Endothelial cell of umbilical vein (primary cell): ENCODE data around the gene LIMCH1. TPM values are rescaled to one million over a fixed set of nuclear protein-coding genes. Genes with fewer than 3 reads are reported as not detected.

ENCODE experiments used
- BruUV-seq: library from RNA; stranded (reverse); fragments of 400-500 nt; replicated peaks from 2 replicates; lab custom pipeline; 2021; lab: Mats Ljungman, UMichigan
- CTCF ChIA-PET: fragments of 300-600, 350-600 bp; sonication (Branson Sonifier 250); formaldehyde crosslinking; loops from one replicate; lab custom pipeline; 2021; ENCODE audit warnings: antibody characterized with exemption, inconsistent platforms; lab: Charles Lee
- POLR2A ChIA-PET: fragments of 300-600, 350-600 bp; sonication (Branson Sonifier 250); formaldehyde crosslinking; loops from one replicate; lab custom pipeline; 2021; ENCODE audit warnings: antibody characterized with exemption, inconsistent platforms; lab: Charles Lee
- DNase-seq: peaks from one replicate; pipeline ENCODE4 v3.0.0-alpha.2; 2011; ENCODE audit warnings: low read depth, low spot score
- FAIRE-seq: peaks from 2 replicates; lab custom pipeline; 2011; peaks lifted over from hg19 to GRCh38; lab: Jason Lieb, UNC
- H2AFZ ChIP-seq: 2 replicates; pipeline ENCODE4 v1.6.0; 2012; ENCODE audit warnings: low read depth, low read length, control low read depth, inconsistent platforms
- H3K27ac ChIP-seq: 2 replicates; pipeline ENCODE4 v1.5.1; 2011; ENCODE audit warnings: low read depth, mild to moderate bottlenecking, control low read depth, low read length, moderate library complexity; ENCODE audit not compliant: insufficient read depth
- H3K27me3 ChIP-seq, 2 experiments: 2 replicates each; pipeline versions ENCODE4 v1.6.0 to v1.6.1; 2011; ENCODE audit warnings: low read length in 2 of 2, mixed read lengths in 1 of 2; ENCODE audit not compliant: control insufficient read depth in 2 of 2, insufficient read depth in 2 of 2
- H3K36me3 ChIP-seq, 2 experiments: 2 replicates in 1 of 2; 3 replicates in 1 of 2; pipeline ENCODE4 v1.5.1; 2011; ENCODE audit warnings: low read length in 2 of 2, mild to moderate bottlenecking in 1 of 2, moderate library complexity in 1 of 2; ENCODE audit not compliant: control insufficient read depth in 2 of 2, insufficient read depth in 2 of 2; ENCODE audit errors: extremely low read depth in 1 of 2
- H3K4me1 ChIP-seq: 3 replicates; pipeline ENCODE4 v1.5.1; 2011; ENCODE audit warnings: mild to moderate bottlenecking, low read length; ENCODE audit not compliant: control insufficient read depth, insufficient read depth; ENCODE audit errors: extremely low read depth
- H3K4me2 ChIP-seq: 2 replicates; pipeline ENCODE4 v1.6.1; 2011; ENCODE audit warnings: low read length, control low read depth, mixed read lengths; ENCODE audit not compliant: insufficient read depth
- H3K4me3 ChIP-seq, 3 experiments: fragments of 200-600 bp in 1 of 3; sonication (generic), shearing (Covaris generic) in 1 of 3; replicated peaks in 1 of 3; 2 replicates each; pipeline ENCODE4 v1.5.1; 2011 to 2016; ENCODE audit warnings: control low read depth in 3 of 3, low read length in 3 of 3, mild to moderate bottlenecking in 2 of 3, inconsistent platforms in 1 of 3, low read depth in 1 of 3, moderate library complexity in 1 of 3; ENCODE audit not compliant: insufficient read depth in 1 of 3
- H3K79me2 ChIP-seq: 2 replicates; pipeline ENCODE4 v1.6.0; 2012; ENCODE audit warnings: low read length, inconsistent platforms; ENCODE audit not compliant: control insufficient read depth, insufficient read depth
- H3K9ac ChIP-seq: replicated peaks from 2 replicates; pipeline ENCODE3; 2011; ENCODE audit warnings: low read length, control low read depth; ENCODE audit not compliant: insufficient read depth; ENCODE audit errors: extremely low read depth
- H3K9me1 ChIP-seq: replicated peaks from 3 replicates; pipeline ENCODE4 v1.6.0; 2011; ENCODE audit warnings: mild to moderate bottlenecking, low read length; ENCODE audit not compliant: control insufficient read depth, insufficient read depth; ENCODE audit errors: extremely low read depth
- H3K9me3 ChIP-seq: replicated peaks from 2 replicates; pipeline ENCODE4 v1.5.1; 2012; ENCODE audit warnings: low read length, inconsistent platforms; ENCODE audit not compliant: control insufficient read depth, insufficient read depth
- H4K20me1 ChIP-seq: replicated peaks from 2 replicates; pipeline ENCODE3; 2011; ENCODE audit warnings: mild to moderate bottlenecking, low read length; ENCODE audit not compliant: control insufficient read depth, insufficient read depth; ENCODE audit errors: extremely low read depth
- EZH2 ChIP-seq: IDR thresholded peaks from 2 replicates; pipeline ENCODE4 v1.6.1; 2012; ENCODE audit warnings: borderline replicate concordance, low read depth, mild to moderate bottlenecking, moderate library complexity, low read length, inconsistent platforms; ENCODE audit not compliant: severe bottlenecking
- GATA2 ChIP-seq: IDR thresholded peaks from 2 replicates; pipeline ENCODE4 v1.7.0; 2011; ENCODE audit warnings: low read depth, mild to moderate bottlenecking, moderate library complexity, mixed read lengths, low read length; ENCODE audit not compliant: insufficient read length, insufficient read depth
- JUN ChIP-seq: IDR thresholded peaks from 2 replicates; pipeline ENCODE4 v1.6.1; 2011; ENCODE audit warnings: borderline replicate concordance, low read depth; ENCODE audit not compliant: insufficient read length, insufficient read depth
- MYC ChIP-seq: IDR thresholded peaks from one replicate; pipeline ENCODE4 v1.6.1; 2011; ENCODE audit warnings: mild to moderate bottlenecking, low read depth, low read length
- POLR2AphosphoS5 ChIP-seq: IDR thresholded peaks from 2 replicates; pipeline ENCODE4 v1.6.1; 2012; ENCODE audit warnings: low read depth, mild to moderate bottlenecking, control low read depth, low read length, moderate library complexity; ENCODE audit not compliant: insufficient read depth
- dilution Hi-C: fragments of 300-500 bp; cut with MboI; formaldehyde crosslinking; loops from one replicate; pipeline ENCODE4 v1.15.0; 2019; ENCODE audit warnings: low sequenced_read_pairs; ENCODE audit not compliant: extremely low pct_ligation_motif_present
- intact Hi-C: fragments of 100-400 bp; cut with micrococcal nuclease; formaldehyde crosslinking; loops from one replicate; pipeline ENCODE4 v1.10.0; 2022
- polyA plus RNA-seq, 4 experiments: library from polyadenylated mRNA; depleted of rRNA in 3 of 4; stranded (reverse) in 3 of 4; unstranded in 1 of 4; fragments of >200 nt; gene quantifications; 2 replicates each; pipeline versions ENCODE4 v1.2.1 to v1.2.3, GENCODE V29; 2011 to 2012; ENCODE audit warnings: missing spikeins in 1 of 4
- total RNA-seq: library from RNA; stranded (reverse); gene quantifications from 2 replicates; pipeline ENCODE4 v1.2.3, GENCODE V29; 2021
- TF ChIP-seq, protein P1 (sequence below), 2 donors: IDR thresholded peaks; 1 replicate in 1 of 2; 2 replicates in 1 of 2; pipeline ENCODE4 v1.5.1; 2011; ENCODE audit warnings: low read length in 2 of 2, mild to moderate bottlenecking in 2 of 2, moderate library complexity in 2 of 2, control low read depth in 1 of 2, inconsistent platforms in 1 of 2, low read depth in 1 of 2; ENCODE audit not compliant: insufficient read depth in 1 of 2; ENCODE audit errors: extremely low read depth in 1 of 2

The LIMCH1 gene
- total and polyA plus RNA-seq, 2 donors (not counting 3 experiments of a cell fraction or from before 2014, with no cell fraction given), result 14.3 to 32.8 TPM

DNA sequence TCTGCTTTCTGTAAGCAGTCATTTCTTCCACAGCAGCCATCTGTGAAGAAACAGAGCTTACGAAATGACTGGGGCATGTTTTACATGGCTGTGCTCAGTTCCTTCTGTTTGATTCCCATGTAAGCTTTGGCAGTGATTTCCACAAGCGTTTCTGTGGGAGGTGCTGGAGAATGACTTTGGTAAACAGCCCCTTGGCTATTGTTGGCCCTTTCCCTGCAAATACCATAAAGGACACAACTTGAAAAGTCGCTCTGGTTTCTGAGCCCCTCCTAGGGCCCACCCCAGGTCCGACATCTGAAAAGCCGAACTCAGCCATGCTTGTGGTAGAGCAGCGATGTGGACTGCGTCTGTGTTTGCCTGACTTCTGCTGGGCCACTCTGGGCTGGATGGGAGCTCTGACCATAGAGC lies 3.7 kb downstream of the LIMCH1 start:
- no peak overlapping the region for H3K9ac ChIP-seq
- no peak overlapping the region for H3K4me2 ChIP-seq
- no peaks in the 10 kb centered on the region for H3K9me3 ChIP-seq
- no peaks in the 10 kb centered on the region for H3K36me3 ChIP-seq
- DNase-seq (no peak), FAIRE-seq (no peak)
- intact Hi-C loops, result no loop called here
- TF ChIP-seq EZH2 (no peak), JUN (no peak), POLR2AphosphoS5 (no peak), MYC (no peak), GATA2 (no peak)
- TF ChIP-seq, protein P1, sequence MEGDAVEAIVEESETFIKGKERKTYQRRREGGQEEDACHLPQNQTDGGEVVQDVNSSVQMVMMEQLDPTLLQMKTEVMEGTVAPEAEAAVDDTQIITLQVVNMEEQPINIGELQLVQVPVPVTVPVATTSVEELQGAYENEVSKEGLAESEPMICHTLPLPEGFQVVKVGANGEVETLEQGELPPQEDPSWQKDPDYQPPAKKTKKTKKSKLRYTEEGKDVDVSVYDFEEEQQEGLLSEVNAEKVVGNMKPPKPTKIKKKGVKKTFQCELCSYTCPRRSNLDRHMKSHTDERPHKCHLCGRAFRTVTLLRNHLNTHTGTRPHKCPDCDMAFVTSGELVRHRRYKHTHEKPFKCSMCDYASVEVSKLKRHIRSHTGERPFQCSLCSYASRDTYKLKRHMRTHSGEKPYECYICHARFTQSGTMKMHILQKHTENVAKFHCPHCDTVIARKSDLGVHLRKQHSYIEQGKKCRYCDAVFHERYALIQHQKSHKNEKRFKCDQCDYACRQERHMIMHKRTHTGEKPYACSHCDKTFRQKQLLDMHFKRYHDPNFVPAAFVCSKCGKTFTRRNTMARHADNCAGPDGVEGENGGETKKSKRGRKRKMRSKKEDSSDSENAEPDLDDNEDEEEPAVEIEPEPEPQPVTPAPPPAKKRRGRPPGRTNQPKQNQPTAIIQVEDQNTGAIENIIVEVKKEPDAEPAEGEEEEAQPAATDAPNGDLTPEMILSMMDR (IDR thresholded peaks at IDR 0.05; ENCODE audit: extremely low read depth in 1 of 2, insufficient read depth in 1 of 2, low read depth in 1 of 2, low read length in 2 of 2), result no peak
- H3K27ac ChIP-seq, result no peak overlapping the region
- peaks cover 4 to 11% of the 10 kb centered on the region in 2 experiments for H3K27me3 ChIP-seq
- no peak overlapping the region for H2AFZ ChIP-seq
- no peaks in the 10 kb centered on the region for H3K9me1 ChIP-seq
- ChIA-PET POLR2A (no interaction called here), CTCF (no interaction called here)
- no TSS peak for BruUV-seq
- H3K4me3 ChIP-seq, result no peak overlapping the region
- H3K79me2 ChIP-seq, result no peaks in the 10 kb centered on the region
- dilution Hi-C loops, result no loop called here
- no peaks in the 10 kb centered on the region for H4K20me1 ChIP-seq
- H3K4me1 ChIP-seq, result peaks cover 29% of the 10 kb centered on the region
